Right ventricle myocardium inferior (tissue), 1 donor: ENCODE data around the gene RABGAP1L. TPM values are rescaled to one million over a fixed set of nuclear protein-coding genes. Genes with fewer than 3 reads are reported as not detected.
"Not testable (repeated sequence)": the region's sequence is repeated elsewhere in the genome, so short reads cannot be mapped to it uniquely, and the experiment has no call there.

Experiments
- ATAC-seq: fragments of 200-7000 bp; cut with Tn5 transposase; one replicate; pipeline ENCODE4 v1.9.1; 2020; ENCODE audit warnings: mild to moderate bottlenecking, moderate library complexity
- DNase-seq: peaks from one replicate; pipeline ENCODE4 v3.0.0; 2021; ENCODE audit errors: missing footprints
- intact Hi-C: fragments of 100-400 bp; cut with DNase I; formaldehyde crosslinking; loops from one replicate; pipeline ENCODE4 v1.11.0; 2022
- total RNA-seq: library from RNA; stranded (reverse); fragmentation: NEBNext Ultra II Directional; extraction: Animal tissue kit (Norgen Biotek cat#: 25700); gene quantifications from one replicate; pipeline ENCODE4 v1.2.1, GENCODE V29; 2021
- donor health status: DM: no; HTN: yes; CAD: no; lungs with severe emphysema.

RABGAP1L gene
- total RNA-seq, 1 donor from 2014 or later: 61.4 TPM

DNA sequence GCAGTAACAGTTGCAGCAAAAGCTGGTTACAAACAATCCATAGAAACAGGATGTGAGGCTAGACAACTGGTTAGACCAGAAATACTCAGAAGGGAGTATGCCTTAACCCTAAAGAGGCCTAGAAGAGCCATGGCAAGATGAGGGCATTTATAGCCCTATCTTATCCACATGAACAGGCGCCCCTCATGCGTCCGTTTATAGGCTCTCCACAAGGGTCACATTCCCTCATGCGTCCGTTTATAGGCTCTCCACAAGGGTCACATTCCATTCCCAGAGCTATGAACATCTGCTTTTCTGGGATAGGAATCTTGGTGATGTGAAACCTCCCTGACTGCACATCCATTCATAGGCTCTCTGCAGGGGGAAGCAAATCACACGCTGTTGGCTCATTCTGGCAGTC, 416.8 kb downstream of the RABGAP1L start:
- intact Hi-C loops, DNase-seq, ATAC-seq: not testable (repeated sequence)

DNA sequence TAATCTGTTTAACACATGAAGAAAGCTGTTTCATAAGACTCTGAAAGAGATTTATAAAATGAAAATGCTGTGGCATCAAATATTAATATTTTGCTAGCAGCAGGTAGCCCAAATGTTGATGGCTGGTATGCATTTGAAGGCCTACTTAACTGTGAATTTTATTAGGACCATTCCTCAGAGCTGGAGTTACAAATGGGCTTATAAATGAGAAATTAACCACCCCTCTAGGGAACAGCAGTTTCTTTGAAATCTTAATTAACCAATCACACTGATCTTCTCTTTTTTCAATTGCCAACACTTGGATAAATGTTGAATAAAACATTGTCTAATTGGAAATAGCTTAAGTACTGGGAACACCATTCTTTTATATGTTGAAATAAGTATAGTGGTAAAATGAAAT, 418.4 kb downstream of the RABGAP1L start:
- no peak for DNase-seq
- no peak for ATAC-seq
- intact Hi-C loops: no loop called here

- no peak for ATAC-seq
- intact Hi-C loops: no loop called here
- DNase-seq: no peak
Observed at GRCh38 chr1:174580801-174581200, 421.5 kb downstream of the RABGAP1L start.

DNA sequence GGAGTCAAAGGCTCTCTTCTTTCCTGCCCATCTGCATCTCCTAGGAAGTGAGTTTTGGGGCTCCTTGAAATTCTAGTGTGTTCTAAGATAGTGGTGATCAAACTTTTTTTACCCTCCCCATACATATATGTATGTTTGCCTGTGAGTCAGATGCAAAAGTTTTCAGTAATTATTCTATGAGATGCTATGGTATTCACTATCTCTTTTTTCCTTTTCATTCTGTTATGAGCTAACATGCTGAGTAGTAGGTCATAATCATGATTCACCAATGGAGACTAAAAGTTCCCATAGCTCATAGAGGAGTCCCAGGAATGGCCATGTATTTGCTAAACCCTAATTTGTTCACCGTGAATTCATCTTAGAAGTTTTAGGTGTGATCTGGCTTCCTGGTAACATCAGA, 424.0 kb downstream of the RABGAP1L start:
- DNase-seq: no peak
- ATAC-seq: no peak
- intact Hi-C loops: no loop called here

GRCh38 chr1:174584071-174584470, 424.8 kb downstream of the RABGAP1L start:
- intact Hi-C loops: no loop called here
- ATAC-seq (no peak), DNase-seq (no peak)

- intact Hi-C loops, DNase-seq, ATAC-seq: not testable (repeated sequence)
Observed at GRCh38 chr1:174588618-174589017, 429.3 kb downstream of the RABGAP1L start.

GRCh38 chr1:174605198-174605597, 445.9 kb downstream of the RABGAP1L start:
- intact Hi-C loops: no loop called here
- no peak for ATAC-seq
- no peak for DNase-seq

DNA sequence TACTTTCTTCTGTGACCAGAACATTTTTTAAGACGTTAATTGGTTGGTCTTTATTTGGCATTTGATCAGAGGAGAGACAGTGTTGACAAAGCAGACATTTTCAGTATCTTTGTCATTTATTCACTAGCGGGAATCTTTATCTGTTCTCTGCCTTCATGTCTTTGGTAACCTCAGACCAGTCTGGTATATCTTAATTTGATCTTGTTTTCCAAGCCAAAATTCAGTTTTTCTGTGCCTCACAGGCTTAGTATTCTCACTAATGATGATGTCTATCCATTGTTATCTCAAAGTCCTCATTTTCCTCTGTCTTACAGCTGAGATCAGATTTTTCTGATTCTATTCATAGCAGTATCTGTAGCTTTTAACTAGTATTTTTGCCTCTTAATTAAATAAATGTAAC, 447.2 kb downstream of the RABGAP1L start:
- intact Hi-C loops: no loop called here
- ATAC-seq (no peak), DNase-seq (no peak)

DNA sequence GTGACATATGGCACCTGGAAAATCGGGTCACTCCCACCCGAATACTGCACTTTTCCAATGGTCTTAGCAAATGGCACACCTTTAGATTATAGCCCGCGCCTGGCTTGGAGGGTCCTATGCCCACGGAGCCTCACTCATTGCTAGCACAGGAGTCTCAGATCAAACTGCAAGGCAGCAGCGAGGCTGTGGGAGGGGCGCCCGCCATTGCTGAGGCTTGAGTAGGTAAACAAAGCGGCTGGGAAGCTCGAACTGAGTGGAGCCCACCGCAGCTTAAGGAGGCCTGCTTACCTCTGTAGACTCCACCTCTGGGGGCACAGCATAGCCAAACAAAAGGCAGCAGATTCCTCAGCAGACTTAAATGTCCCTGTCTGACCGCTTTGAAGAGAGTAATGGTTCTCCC, 458.6 kb downstream of the RABGAP1L start:
- DNase-seq, ATAC-seq, intact Hi-C loops: not testable (repeated sequence)

- intact Hi-C loops: no loop called here
- ATAC-seq (no peak), DNase-seq (no peak)
Observed at GRCh38 chr1:174623324-174624035, 464.2 kb downstream of the RABGAP1L start.

- DNase-seq (no peak), ATAC-seq (no peak)
- intact Hi-C loops: no loop called here
Observed at GRCh38 chr1:174626031-174627025, 467.0 kb downstream of the RABGAP1L start.

DNA sequence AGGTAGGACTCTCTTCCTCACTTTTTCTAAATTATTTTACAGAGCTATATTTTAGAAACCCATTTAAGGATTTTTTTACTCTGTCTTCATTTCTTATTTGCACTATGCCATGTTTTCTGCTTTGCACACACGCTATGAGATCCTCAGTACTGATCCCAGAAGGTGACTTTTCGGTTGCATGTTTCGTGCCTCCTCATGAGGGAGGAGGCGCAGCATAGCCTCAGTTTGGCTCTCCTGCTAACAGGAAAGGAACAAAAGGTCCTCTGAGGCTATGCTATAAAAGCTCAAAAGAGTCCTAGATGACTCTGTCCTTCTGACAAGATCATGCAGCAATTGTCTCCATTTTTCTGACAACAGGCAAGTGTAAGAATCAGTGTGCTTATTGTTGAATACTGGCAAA, 478.2 kb downstream of the RABGAP1L start:
- intact Hi-C loops: no loop called here
- DNase-seq (no peak), ATAC-seq (no peak)

GRCh38 chr1:174639461-174639860, 480.1 kb downstream of the RABGAP1L start:
- intact Hi-C loops: no loop called here
- DNase-seq (no peak), ATAC-seq (no peak)

DNA sequence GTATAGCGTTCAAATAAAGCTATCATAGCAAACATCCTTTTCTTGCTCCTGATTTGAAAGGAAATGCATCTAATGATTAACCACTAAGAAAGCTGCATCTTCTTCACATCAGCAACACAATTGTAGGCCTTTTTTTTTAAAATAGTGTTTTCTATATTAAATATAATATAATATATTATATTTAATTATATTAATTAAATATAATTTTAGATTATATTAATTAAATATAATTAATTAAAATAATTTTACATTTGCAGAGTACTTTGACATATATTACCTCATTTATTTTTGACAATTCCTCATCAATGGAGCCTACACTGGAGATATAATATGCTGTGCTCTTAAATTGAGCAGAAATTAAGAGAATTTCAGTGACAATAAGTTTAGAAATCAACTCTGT, 481.5 kb downstream of the RABGAP1L start:
- DNase-seq (no peak), ATAC-seq (no peak)
- intact Hi-C loops: no loop called here

- no peak for DNase-seq
- ATAC-seq: no peak
- intact Hi-C loops: no loop called here
Observed at GRCh38 chr1:174642393-174642792, 483.1 kb downstream of the RABGAP1L start.

DNA sequence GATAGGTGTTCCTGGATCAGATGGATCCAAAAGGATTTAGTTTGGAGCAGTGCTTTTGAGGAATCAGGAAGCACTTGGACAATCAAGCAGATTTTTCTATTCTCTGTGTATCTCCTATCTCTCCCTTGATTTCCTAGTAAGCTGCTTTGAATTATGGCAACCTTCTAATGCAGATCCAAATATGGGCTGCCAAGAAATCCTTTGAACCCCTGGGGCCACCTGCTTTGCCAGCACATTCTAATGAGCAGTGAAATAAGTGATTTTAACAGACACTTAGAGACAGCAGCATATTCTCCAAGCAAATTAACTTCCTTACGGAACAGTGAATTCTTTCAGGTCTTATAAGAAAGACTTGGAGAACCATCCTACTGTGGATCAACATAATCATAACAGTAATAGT, 483.9 kb downstream of the RABGAP1L start:
- ATAC-seq (no peak), DNase-seq (no peak)
- intact Hi-C loops: no loop called here

DNA sequence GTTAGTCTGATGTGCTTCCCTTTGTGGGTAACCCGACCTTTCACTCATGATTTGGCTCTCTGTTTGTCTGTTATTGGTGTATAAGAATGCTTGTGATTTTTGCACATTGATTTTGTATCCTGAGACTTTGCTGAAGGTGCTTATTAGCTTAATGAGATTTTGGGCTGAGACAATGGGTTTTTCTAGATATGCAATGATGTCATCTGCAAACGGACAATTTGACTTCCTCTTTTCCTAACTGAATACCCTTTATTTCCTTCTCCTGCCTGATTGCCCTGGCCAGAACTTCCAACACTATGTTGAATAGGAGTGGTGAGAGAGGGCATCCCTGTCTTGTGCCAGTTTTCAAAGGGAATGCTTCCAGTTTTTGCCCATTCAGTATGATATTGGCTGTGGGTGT, 490.3 kb downstream of the RABGAP1L start:
- intact Hi-C loops, DNase-seq, ATAC-seq: not testable (repeated sequence)

- DNase-seq (no peak), ATAC-seq (no peak)
- intact Hi-C loops: no loop called here
Observed at GRCh38 chr1:174652569-174653280, 493.4 kb downstream of the RABGAP1L start.

DNA sequence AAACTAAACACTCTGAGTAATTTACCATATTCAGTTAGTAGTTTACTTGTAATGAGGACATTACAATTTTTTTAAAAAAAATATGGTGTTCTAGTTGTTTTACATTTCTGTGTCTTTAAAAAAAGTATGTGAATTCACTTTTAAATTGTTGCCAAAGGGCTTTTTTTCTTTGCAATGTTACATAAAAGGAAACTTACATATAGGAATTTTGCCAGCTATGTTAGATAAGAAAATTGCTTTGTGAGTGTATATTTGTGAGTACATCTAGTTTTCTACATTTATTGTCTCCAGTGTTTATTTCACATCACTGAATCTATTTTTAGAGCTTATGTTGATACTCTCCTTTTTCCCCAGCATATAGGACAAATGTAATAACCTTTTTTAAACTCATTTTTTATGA, 495.2 kb downstream of the RABGAP1L start:
- intact Hi-C loops: no loop called here
- no peak for DNase-seq
- no peak for ATAC-seq
